ENCODE data around the gene PKD1L1.
"Not testable (repeated sequence)": the region's sequence is repeated elsewhere in the genome, so short reads cannot be mapped to it uniquely, and the experiment has no call there.

Gene PKD1L1

DNA sequence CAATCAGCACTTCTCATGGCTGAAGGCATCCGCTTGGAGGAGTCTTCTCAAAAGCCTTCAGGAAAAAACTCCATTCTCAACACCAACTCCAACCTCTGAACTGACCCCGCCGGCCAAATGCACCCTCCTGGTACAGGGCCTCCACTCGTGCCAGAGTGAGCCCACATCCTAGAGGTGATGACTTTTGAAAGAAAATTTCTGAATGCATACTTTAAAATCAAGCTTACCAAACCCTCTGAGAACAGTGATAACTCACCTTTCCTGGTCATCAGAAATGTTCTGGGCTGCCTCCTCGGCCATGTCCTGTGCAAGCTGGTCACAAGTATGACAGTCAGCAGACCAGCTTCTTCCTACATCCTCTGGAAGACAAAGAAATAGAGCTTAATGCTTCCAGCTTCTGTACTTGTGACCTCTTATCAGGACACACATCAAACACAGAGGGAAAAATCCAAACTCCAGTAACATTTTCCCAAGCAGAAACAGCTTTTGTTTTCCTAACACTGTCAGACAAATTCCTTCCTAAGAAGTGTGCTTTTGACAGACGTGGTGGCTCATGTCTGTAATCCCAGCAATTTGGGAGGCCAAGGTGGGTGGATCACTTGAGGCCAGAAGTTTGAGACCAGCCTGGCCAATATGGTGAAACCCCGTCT lies at the start of gene PKD1L1:
TSS of gene PKD1L1 (minus strand) at position 326 of the 650 bp plus-strand sequence. CDS start at position 300, 26 bp downstream.
- peak; percentile 32 for DNase-seq (ENCODE audit: low spot score)

DNA sequence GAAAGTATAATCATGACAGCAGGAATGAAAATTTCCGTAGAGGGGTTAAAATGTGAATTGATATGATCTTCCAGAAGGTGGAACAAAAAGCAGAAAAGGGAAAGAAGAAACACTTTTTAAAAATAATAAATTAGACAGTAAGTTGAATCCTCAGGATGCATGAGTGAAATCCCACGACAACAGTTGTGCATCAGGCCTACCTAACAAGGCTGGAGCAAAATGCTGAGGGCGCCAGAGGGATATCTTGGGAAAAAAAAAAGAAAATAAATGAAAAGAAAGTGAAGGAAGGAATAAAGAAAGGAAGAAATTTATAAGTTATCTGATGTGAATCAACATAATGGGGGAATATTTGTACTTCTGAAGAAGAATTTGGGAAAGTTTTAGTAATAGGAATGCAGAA lies 44.2 kb upstream of the PKD1L1 start:
- no peak for DNase-seq (ENCODE audit: low spot score)

DNA sequence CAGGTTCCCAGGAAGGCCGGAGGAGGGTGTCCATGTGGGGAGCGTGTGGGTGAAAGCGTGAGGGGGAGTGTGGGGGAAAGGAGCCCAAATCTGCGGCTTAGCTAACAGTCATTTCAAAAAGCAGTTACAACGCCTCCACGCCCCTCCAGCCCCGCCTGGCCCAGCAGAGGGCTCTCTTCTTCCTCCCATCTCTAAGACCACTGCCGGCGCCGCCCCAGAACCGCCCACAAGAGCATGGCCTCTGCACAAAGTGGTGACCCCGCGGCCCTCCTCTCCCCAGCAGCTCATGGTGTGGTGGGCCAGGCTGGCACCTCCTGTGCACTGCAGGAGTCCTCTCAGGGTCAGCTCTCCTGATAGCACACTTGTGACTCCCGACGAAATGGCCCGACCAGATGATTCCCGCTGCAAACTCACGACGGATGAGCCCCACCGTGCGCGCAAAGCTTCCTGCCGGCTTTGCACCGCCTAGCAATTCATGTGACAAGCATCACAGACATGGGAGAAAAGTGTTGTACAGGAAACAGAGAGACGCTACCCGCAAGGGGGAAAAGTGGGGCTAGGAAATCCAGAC lies 43.6 kb upstream of the PKD1L1 start:
- peak; percentile 87 for DNase-seq (ENCODE audit: low spot score)

DNA sequence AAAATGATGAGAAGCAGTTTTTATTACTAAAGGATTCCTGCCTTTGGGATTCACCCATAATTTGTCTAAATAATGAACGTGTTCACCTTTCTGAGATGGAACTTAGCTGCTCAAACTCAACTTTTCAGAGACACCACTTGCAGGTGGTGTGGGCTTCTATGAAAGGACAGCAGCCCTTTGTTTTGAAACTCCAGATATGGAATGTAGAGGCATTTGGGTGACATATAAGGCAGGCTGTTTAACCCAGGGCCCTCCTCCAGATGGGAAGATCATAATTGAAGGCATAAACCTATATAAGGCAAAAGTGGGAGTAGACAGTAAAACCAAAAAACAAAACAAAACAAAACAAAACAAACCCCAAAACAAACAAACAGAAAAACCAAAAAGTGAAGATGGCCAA lies 43.0 kb upstream of the PKD1L1 start:
- DNase-seq (ENCODE audit: low spot score): peak; percentile 61

GRCh38 chr7:47990592-47990991 lies 42.3 kb upstream of the PKD1L1 start:
- DNase-seq (ENCODE audit: low spot score): no peak

DNA sequence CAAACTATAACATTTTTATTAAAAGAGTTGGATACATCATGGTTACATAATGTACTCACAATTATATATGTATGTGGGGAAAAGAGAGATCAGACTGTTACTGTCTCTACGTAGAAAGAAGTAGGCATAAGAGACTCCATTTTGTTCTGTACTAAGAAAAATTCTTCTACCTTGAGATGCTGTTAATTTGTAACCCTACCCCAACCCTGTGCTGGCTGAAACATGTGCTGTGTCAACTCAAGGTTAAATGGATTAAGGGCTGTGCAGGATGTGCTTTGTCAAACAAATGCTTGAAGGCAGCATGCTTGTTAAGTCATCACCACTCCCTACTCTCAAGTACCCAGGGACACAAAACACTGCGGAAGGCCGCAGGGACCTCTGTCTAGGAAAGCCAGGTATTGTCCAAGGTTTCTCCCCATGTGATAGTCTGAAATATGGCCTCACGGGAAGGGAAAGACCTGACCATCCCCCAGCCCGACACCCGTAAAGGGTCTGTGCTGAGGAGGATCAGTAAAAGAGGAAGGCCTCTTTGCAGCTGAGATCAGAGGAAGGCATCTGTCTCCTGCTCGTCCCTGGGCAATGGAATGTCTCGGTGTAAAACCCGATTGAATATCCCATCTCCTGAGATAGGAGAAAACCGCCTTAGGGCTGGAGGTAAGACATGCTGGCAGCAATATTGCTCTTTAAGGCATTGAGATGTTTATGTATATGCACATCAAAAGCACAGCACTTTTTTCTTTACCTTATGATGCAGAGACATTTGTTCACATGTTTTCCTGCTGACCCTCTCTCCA lies 41.5 kb upstream of the PKD1L1 start:
- not testable (repeated sequence) for DNase-seq (ENCODE audit: low spot score)

DNA sequence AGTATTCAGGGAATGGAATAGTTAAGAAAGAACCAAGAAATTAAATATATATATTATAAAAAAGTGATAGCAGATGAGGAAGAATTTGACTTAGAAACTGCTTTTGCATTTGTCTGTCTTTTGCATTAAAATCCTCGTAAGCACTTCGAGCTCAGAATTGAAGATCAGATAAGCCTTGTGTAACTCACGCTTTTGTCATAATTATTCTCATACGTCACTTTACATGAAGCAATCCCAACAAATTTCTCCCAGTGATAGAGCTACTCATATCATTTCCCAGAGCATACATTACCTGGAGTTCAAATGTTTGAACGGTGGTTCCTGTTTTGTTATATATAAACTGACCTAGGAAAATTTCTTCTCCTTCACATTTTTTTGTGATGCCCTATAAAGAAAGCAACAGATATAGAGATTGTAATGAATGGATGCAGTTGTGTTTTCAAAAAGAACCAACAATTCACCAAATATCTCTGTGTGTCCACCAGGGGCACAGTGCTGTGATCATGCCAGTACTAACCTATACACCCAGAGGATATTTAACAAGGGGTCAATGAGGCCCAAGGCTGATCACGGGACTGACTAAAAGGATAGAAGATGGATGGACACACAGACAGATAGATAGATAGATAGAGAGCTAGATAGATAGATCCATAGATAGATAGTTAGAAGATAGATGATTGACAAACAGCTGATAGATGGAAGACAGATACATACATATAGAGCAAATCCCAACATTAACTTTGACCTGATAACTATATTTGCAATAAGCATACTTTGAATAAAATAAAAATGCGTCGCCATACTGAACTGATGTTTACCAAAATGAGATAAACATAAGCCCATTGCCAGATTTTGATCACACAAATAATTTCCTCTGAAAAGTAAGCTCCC lies 40.5 kb upstream of the PKD1L1 start:
- peak; percentile 60 for DNase-seq (ENCODE audit: low spot score)

DNA sequence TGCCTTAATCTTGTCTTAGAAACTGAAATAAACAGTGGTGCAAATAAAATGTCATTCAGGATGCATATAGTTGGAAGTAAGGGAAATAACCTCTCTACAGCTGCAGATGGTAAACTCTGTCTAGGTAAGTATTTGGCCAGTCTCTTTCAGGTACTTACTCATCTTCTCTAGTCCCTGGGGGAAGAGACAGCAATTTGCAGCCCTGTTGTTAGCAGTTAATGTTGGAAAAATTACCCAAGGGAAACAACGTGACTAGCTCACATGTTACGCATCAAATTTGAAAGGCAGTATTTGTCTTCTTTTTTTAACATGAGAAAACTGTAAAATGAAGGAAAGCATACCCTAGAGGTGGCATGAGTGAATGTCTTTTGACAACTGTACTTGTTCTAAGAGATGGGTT lies 34.3 kb upstream of the PKD1L1 start:
- DNase-seq (ENCODE audit: low spot score): peak; percentile 79

DNA sequence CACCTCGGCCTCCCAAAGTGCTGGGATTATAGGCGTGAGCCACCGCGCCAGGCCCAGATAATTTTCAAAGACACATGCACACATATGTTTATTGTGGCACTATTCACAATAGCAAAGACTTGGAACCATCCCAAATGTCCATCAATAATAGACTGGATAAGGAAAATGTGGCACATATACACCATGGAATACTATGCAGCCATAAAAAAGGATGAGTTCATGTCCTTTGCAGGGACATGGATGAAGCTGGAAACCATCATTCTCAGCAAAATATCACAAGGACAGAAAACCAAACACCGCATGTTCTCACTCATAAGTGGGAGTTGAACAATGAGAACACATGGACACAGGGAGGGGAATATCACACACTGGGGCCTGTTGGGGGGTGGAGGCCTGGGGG lies 32.4 kb upstream of the PKD1L1 start:
- DNase-seq (ENCODE audit: low spot score): not testable (repeated sequence)

- DNase-seq (ENCODE audit: low spot score): no peak
Measured at GRCh38 chr7:47979832-47980181, 31.5 kb upstream of the PKD1L1 start.

DNA sequence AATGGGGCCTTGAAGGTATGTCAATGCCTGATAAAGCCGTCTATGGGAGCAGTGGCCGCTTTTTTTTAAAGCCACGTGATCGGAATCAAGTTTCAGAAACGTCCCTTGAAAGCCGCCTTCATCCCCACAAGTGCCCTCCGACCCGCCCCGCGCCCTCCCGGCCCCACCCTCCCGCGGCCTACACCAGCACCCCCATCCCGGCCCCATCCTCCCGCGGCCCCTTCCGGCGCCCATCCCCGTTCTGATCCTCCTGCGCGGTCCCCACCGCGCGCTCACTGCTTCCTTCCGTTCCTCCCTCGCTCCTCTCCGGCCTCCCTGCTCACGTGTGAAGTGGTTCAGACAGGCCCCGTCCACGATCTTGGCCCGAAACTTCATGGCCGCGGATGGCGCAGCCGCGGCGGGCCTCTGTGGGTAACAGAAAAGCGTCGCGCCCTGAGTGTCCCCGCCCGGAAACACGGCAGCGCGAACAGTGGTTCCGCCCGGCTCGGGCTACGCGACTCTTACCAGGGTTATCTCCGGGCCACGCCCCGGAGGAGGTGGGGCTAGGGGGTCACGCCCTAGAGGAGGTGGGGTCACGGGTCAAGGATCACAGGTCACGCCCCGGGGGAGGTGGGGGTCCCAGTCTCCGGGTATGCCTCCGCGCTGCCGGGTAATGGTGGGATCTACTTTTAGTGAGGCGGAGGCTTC lies 31.0 kb upstream of the PKD1L1 start, which contains the start of gene HUS1:
TSS of gene HUS1 (minus strand) at position 471 of the 687 bp plus-strand sequence. CDS start at position 375, 96 bp downstream.
- DNase-seq (ENCODE audit: low spot score): peak; percentile 95

DNA sequence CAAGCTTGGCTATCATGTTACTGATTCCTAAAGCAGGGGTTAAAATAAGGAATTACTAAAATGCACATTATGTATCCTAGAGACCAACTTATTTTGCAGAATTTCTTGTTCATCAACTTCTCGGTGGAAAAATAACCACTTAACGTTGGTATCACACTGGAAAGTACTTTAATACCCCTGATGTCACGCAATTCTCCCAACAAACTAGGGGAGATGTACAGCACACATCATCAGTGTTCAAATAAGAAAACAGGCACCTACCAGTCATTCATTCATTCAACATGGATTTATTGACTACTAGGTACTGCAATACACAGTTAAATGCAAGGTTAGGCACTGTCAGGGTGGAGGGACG lies 30.5 kb upstream of the PKD1L1 start:
- DNase-seq (ENCODE audit: low spot score): no peak

DNA sequence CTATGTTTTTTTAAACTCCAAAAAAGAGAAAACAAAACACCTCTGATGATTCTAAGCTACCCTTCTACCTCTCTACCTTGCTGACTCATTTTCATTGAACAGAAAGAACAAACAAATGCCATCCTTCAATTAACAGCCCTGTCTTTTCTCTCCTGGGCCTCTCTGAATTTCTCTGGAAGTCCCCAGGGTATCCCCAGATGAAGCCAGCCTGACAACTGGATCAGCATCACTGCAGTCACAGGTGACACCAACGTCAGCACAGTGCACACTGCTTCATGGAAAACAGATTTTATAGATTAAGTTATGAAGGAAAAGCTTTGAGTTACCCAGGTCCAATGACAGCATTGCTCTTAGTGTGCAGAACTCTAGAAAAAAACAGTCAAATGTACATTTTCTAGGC lies 25.5 kb upstream of the PKD1L1 start:
- DNase-seq (ENCODE audit: low spot score): no peak

DNA sequence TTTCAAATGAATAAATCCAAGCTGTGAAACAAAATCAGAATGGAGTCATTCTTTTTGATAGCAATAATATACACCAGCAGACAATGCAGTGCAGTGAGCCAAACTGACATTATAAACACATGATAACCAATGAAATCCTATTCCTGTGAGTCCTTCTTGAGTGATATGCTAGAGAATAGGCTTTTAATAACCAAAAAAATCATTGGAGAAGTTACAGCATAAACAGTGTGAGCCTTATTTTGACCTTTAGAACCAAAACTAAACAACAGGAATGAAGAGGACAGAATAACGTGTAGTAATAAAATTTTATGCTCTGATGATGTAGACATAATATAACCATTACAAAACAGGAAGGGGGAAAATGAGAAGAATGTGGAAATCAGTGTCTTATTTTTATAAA lies 22.5 kb upstream of the PKD1L1 start:
- DNase-seq (ENCODE audit: low spot score): no peak

DNA sequence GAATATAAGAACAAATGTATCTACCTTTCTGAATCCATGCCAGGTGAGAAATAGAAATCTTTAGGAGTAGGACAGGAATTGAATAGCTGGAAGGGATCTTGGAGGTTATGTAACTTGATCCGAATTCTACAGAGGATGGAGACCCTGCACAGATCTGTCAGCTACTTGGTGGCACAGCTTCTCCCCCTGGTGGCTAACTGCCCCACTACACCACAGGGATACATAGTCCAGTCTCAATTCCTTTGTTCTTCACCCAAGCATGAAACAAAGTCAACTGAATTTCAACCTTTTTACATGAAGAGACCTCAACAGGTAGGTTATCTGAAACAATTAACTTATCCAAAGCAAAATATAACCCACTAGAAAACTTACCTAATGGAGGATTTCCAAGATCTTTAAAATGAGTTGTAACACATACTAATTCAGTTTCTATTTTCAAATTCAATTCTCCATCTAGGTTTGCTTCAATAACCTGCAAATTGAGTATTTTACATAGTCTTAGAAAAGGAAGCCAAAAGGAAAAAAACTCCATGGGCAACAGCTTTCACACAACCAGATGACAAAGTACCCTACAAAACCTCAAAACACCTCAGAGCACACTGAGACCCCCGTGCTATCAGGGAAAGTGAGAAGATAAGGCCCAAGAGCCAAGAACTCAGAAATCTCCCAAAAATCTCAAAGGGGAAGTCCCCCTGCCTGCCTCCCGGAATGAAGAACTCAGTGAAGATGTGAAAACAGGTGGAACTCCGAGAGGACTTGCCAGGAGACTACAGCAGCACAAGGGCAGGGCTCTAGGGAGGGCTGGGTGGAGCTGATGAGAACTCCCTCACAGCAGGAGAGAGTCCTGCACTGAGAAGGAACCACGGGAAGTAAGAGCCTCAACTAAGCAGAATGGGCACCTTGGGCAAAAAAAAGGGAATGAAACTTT lies 20.8 kb upstream of the PKD1L1 start:
- DNase-seq (ENCODE audit: low spot score): peak; percentile 87

DNA sequence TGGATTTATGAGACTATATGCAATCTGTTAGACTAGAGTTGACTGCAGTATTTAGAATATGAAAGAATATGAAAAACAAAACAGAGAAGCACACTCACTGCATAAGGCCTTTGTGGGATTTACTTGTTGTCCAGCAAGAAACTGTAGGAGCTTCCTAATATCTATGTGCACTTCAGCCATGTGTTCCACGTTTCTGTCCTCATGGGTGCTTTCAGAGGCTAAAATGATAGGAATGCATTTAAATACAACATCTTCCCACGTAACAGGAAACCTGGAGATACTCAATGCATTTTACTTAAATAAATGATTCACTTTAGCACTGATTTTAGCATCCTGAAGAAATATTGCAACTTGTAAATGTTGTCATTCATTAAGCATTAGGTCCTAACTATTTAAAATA lies 19.4 kb upstream of the PKD1L1 start:
- no peak for DNase-seq (ENCODE audit: low spot score)

DNA sequence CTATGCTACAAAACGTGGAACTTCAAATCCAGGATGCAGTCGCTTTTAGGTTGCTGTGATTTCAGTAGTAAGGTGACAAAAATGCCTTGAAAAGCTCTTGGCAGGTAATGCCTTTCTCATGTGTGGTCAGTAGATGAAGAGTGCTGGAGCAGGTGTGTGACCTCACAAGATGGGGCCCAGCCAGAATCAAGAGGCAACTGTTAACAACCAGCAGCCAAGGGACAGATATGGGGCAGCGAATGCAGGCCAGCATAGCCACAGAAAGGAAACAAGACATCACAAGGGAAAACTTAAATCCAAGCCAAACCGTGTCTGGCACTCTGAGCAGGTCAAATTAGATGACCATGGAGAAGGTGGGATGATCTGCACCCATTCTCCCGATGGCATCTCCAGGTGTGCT lies 18.9 kb upstream of the PKD1L1 start:
- no peak for DNase-seq (ENCODE audit: low spot score)

DNA sequence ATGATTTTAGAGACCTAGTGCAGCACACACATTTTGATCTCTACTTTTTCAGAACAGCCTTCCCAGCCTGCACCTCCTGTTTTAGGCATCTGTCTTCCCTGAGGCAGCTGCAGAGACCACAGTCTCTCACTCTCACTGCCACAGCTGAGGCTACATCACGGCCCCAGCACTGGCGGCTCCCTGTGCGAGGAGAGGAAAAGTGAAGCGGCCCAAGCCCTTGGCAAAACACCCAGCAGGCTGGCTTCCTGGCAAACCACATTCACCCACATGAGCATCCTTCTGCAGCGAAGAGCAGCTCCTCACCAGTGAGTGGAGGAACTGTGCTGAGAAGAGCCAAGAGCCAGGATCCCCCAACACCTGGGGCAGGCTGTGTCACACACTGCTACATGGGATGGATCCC lies 17.2 kb upstream of the PKD1L1 start:
- DNase-seq (ENCODE audit: low spot score): no peak

GRCh38 chr7:47962262-47962661 lies 14.0 kb upstream of the PKD1L1 start:
- no peak for DNase-seq (ENCODE audit: low spot score)

GRCh38 chr7:47957156-47957555 lies 8.9 kb upstream of the PKD1L1 start:
- no peak for DNase-seq (ENCODE audit: low spot score)

GRCh38 chr7:47956220-47956619 lies 8.0 kb upstream of the PKD1L1 start:
- DNase-seq (ENCODE audit: low spot score): no peak

Measured in COLO829 (cell line).